Middle frontal gyrus (tissue), 1 donor: Measurements from ENCODE around the gene TSPYL2.

Source experiments
- DNase-seq: peaks from one replicate; pipeline ENCODE4 v3.0.0-alpha.2; 2015; ENCODE audit warnings: low spot score; ENCODE audit errors: extremely low spot score

TSPYL2 gene

DNA sequence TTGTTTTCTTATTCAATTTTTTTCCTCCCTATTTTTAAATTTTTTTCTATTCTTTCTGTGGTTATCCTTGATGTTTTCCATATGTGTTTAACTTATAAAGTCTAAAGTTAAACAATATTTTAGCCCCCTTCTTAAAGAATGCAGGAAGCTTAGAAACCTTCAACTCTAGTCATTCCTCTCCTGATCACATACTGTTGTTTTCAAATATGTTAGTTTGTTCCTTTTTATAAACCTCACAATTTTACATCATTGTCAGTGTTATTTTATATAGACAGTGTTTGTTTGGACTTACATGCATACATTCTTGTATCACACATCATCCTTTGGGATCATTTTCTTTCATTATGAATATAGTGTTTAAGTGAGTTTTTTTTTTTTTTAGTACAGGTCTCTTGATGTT lies 43.3 kb downstream of the TSPYL2 start:
- no peak for DNase-seq

GRCh38 chrX:53126377-53126776 lies 44.2 kb downstream of the TSPYL2 start:
- no peak for DNase-seq

GRCh38 chrX:53128097-53128749 lies 46.1 kb downstream of the TSPYL2 start:
- DNase-seq, result no peak

DNA sequence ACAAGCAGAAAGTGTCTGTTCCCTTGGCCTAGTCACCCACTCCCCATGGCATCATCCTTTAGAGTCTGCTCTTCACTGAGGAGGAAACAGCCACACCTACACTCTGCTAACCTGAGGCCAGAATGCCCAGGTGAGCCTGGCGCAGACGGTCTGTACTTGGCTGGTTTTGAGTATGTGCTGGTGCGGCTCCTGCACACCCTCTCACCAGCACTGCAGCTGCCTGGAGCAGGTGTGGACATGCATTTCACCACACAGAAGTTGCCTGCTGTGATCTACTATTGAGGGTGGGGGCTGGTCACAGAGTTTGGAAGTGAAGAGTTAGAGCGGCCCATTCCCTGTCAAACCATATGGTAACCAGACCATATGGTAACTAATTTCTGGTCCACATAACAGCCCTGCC lies 51.2 kb downstream of the TSPYL2 start:
- DNase-seq, result no peak

- DNase-seq, result no peak
Measured at GRCh38 chrX:53135581-53135980, 53.4 kb downstream of the TSPYL2 start.
